ENCODE data around the gene NTHL1. TPM values are rescaled to one million over a fixed set of nuclear protein-coding genes. Genes with fewer than 3 reads are reported as not detected.
"Not testable (repeated sequence)": the region's sequence is repeated elsewhere in the genome, so short reads cannot be mapped to it uniquely, and the experiment has no call there.

NTHL1 gene
- total RNA-seq, 2 experiments from 2014 or later: 34.5 to 34.8 TPM

DNA sequence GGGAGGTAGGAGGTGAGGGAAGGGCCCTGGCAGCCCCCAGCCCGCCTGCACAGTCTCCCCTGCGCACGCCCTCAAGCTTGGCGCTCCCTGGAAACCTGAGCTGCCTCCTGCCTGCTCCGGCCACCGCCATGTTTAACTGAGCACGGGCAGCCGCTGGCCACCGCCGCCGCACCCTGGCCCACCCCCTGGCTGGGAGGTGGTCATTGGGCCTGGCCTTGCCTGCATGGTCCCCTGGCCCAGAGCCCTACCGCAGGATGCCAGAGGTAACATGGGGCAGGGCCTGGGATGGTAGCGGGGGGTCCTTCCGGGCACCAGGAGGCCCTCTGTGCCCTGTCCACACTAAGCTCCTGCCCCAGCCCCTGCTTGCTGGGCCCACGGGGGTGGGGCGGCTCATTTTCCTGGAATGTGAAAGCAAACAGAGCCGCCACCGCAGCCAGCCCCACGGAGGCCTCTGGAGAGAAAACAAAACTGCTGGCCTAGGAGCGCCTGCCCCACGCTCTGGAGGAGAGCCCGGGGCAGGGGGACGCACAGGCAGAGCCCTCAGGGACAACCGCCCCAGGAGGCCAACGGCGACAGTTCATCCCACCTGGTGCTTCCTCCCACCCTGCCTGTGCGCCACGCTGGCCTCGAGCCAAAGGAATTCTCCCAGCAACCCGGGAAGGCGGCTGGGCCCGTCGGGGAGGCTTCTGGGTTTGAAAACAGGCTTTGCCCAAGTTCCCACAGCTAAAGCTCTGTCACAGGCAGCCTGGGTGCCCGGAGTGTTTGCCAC lies 12.0 kb downstream of the NTHL1 start:
- CTCF ChIA-PET: no interaction called here

DNA sequence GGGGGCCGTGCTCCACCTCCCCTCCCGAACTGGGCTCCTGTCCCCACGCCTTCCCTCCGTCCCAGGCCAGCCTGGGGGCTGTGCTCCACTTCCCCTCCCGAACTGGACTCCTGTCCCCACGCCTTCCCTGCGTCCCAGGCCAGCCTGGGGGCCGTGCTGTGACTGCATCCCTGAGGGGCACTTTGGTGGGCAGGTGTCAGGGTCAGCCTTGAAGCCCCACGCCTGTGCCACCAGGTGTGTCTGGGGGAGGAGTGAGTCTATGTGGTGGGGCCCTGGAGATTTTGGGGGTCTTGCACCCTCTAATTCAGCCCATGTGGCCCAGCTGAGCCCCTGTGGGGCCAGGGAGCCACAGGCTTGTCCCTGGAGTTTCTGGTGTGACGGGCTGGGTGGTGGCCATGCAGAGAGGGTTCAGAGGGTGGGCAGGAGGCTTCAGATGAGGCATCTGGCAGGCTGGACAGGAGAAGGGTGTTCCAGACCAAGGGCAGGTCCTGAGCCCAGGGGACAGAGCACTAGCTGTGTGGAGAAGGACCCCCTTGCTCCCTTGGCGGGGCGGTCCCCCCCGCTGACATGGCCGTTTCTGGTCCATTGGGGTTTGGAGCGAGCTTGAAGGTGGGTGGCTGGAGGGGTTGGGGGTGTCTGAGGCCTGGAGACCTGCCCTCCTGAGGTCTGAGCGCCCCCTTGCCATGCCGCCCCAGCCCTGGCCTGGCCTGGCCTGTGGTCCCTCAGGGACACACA lies 12.8 kb downstream of the NTHL1 start:
- ChIA-PET CTCF (no interaction called here), POLR2A (no interaction called here)

More for the DNA sequence above, 12.0 kb downstream of the NTHL1 start:
- POLR2A ChIA-PET: no interaction called here

- CTCF ChIA-PET: not testable (repeated sequence)
These were observed 13.5 kb downstream of the NTHL1 start for GRCh38 chr16:2033909-2034695.

GRCh38 chr16:2033057-2033908 lies 14.4 kb downstream of the NTHL1 start:
- ChIA-PET POLR2A (no interaction called here), CTCF (no interaction called here)

More at GRCh38 chr16:2033909-2034695, 13.5 kb downstream of the NTHL1 start:
- POLR2A ChIA-PET: not testable (repeated sequence)

DNA sequence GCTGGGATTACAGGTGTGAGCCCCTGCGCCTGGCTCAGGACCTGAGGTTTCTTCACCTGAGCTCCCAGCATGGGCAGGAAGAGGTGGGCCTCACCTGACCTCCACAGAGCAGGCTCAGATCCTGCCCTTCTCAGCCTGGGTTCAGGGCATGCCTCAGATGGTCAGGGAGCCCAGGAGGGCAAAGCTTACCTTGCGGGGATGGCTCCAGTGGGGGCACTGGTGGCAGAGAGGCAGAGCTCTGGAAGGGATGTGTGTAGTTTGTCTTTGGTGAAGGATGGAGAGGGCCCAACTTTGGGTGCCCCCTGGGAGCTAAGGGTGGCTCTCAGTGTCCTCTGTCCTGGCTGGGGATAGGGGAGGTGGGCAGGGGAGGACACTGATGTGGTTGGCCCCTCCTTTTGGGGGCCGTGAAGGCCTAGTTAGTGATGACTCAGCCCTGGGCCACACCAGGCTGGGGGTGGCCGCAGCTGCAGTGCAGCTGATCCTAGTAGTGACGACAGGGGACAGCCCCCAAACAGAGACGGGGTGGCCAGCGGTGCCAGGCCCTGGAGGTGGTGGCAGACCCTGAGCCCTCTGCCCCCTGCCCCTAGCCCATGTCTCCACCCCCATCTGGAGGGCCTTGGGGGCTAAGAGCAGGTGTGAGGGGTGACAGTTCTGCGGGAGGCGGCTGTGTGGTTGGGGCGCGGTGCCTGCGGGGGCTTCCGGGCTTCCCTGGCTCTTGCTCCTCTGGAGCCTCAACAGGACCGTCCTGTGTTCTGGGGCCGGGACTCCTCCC lies 15.2 kb downstream of the NTHL1 start:
- POLR2A ChIA-PET: no interaction called here
- CTCF ChIA-PET: interaction anchor here (0.7 to 1.1 kb wide), 2 partner anchors 108 to 115 kb away, joined by 3 read pairs; no protein-coding TSS in a partner anchor

- ChIA-PET CTCF (interaction anchor here (1.3 kb wide), 1 partner anchor 16 kb away, joined by 7 read pairs; the partner anchor contains the start of genes NTHL1 and TSC2), POLR2A (no interaction called here)
These were observed 16.5 kb downstream of the NTHL1 start for GRCh38 chr16:2031081-2031577.

- ChIA-PET POLR2A (interaction anchor here (0.6 kb wide), 1 partner anchor 67 kb away, joined by 4 read pairs; no protein-coding TSS in a partner anchor), CTCF (interaction anchor here (0.7 to 1.3 kb wide), 2 partner anchors 18 to 122 kb away, joined by 3 to 7 read pairs; partner anchors contain the start of genes NTHL1 and TSC2)
These were observed 17.6 kb downstream of the NTHL1 start for GRCh38 chr16:2030036-2030435.

DNA sequence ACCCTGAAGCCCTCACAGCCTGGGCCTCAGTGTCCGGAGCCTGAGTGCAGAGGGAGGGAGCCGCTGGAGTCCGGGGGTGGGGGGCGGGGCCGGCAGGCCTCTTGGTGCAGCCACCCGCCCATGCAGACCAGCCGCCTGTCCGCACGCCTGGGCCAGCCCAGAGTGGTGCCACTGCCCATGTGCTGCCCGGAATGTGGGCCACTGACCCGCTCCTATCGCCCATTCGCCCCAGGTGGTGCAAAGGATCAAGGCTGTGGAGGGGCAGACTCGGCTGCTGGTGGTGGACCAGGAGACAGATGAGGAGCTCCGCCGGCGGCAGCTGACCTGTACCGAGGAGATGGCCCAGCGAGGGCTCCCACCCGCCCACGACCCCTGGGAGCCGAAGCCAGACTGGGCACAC lies 18.3 kb downstream of the NTHL1 start:
- ChIA-PET POLR2A (no interaction called here), CTCF (no interaction called here)

DNA sequence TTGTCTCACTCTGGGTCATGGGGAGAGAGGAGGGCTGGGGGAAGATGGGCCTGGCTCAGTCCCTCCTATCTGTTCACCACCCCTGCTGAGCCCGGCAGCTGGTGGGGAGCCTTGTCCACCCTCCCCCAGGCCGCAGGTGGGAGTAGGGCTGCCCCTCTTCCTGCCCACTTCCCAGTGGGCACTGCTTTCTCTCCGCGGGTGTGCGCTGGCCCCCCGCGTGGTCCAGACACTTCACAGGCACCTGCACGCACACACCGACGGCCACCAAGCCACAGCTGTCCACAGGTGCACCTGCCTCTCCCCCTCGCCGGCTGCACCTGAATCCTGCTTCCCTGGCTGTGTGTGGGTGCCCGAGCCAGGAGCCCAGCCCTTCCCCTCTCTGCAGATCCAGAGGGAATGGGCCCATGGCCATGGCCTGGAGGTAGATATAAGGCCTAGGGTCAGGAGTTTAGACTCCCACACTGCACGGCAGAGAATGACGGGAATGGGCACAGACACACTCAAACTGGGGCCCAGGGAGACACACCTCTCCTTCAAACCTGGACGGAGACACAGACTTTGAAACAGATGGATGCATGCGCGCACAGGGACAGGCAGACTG lies 18.9 kb downstream of the NTHL1 start:
- POLR2A ChIA-PET: no interaction called here
- CTCF ChIA-PET: no interaction called here

- ChIA-PET CTCF (interaction anchor here (1.5 to 1.8 kb wide), 2 partner anchors 19 to 112 kb away, joined by 7 to 13 read pairs; partner anchors contain the start of genes NTHL1 and TSC2), POLR2A (no interaction called here)
These were observed 19.5 kb downstream of the NTHL1 start for GRCh38 chr16:2028146-2028545.

- CTCF ChIA-PET: interaction anchor here (1.5 to 1.8 kb wide), 2 partner anchors 20 to 113 kb away, joined by 7 to 13 read pairs; partner anchors contain the start of genes NTHL1 and TSC2
- POLR2A ChIA-PET: interaction anchor here (0.6 kb wide), 1 partner anchor 649 kb away, joined by 3 read pairs; no protein-coding TSS in a partner anchor
These were observed 20.3 kb downstream of the NTHL1 start for GRCh38 chr16:2027024-2028010.

GRCh38 chr16:2026461-2027023 lies 21.1 kb downstream of the NTHL1 start, which contains the start of gene NHERF2:
Gene NHERF2 (plus strand): TSS chr16:2026902. CDS start chr16:2027006, 104 bp downstream.
- POLR2A ChIA-PET: interaction anchor here (0.6 kb wide), 1 partner anchor 648 kb away, joined by 3 read pairs; no protein-coding TSS in a partner anchor
- CTCF ChIA-PET: interaction anchor here (1.5 to 1.8 kb wide), 2 partner anchors 21 to 114 kb away, joined by 7 to 13 read pairs; partner anchors contain the start of genes NTHL1 and TSC2

GRCh38 chr16:2025878-2026460 lies 21.7 kb downstream of the NTHL1 start:
- ChIA-PET POLR2A (no interaction called here), CTCF (interaction anchor here (0.6 to 2.9 kb wide), 3 partner anchors 90 to 115 kb away, joined by 3 to 13 read pairs (median 13); no protein-coding TSS in a partner anchor)

GRCh38 chr16:2025251-2025650 lies 22.4 kb downstream of the NTHL1 start:
- CTCF ChIA-PET: interaction anchor here (0.6 to 2.9 kb wide), 3 partner anchors 34 to 115 kb away, joined by 3 to 13 read pairs (median 3); no protein-coding TSS in a partner anchor

GRCh38 chr16:2024032-2024420 lies 23.6 kb downstream of the NTHL1 start:
- CTCF ChIA-PET: interaction anchor here (1.0 to 2.9 kb wide), 3 partner anchors 24 to 116 kb away, joined by 3 to 13 read pairs (median 3); partner anchors contain the start of genes NTHL1 and TSC2
- POLR2A ChIA-PET: no interaction called here

More at GRCh38 chr16:2025251-2025650, 22.4 kb downstream of the NTHL1 start:
- POLR2A ChIA-PET: no interaction called here

Measured in activated CD8-positive, alpha-beta memory T cell treated with anti-CD3 and anti-CD28 coated beads for 36 hours (primary cell).